ENCODE results near the gene OTUB2. TPM values are rescaled to one million over a fixed set of nuclear protein-coding genes. Genes with fewer than 3 reads are reported as not detected.

Gene OTUB2
- total RNA-seq, 3 donors from 2014 or later (not counting 1 experiment from before 2014, with no cell fraction given), result 0.09 to 0.13 TPM; not detected in 1

DNA sequence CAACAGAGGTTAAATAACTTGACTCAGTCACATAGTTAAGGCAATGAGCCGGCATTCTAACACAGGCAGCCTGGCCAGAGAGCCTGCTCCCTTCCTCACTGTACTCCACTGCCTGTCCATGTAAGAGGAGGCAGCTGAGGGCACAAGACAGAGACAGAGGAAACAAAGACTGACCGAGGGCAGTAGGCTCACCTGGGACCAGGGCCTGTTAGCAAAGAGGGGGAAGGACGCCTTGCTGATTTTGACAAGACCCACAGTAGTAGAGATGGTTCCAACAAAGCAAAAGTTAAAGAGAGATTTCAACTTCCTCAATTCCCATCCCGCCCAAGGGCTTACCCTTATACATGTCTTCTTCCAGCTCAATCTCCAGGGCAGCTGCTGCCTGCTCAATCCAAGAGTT lies 26.5 kb downstream of the OTUB2 start:
- WGBS (ENCODE audit: insufficient coverage), result 89% methylated on average over 4 of the region's 4 CpGs
- peak overlapping the region in 1 of 2 donors; percentile 43 for H3K27ac Mint-ChIP-seq
- Histone ChIP-seq H3K4me3 (ENCODE audit: low read length) (no peak overlapping the region), H3K9me3 (ENCODE audit: control insufficient read depth, insufficient read depth, low read length) (no peaks in the 10 kb centered on the region), H3K27me3 (ENCODE audit: control insufficient read depth, insufficient read depth, low read length) (no peaks in the 10 kb centered on the region), H3K4me1 (ENCODE audit: control insufficient read depth, insufficient read depth, low read length) (peaks cover 16% of the 10 kb centered on the region), H3K36me3 (ENCODE audit: control insufficient read depth, insufficient read depth, low read length) (peaks cover 89% of the 10 kb centered on the region), H3K27ac (ENCODE audit: low read length) (no peak overlapping the region)
- no peaks in the 10 kb centered on the region for H3K9me3 Mint-ChIP-seq
- peaks cover 37% of the 10 kb centered on the region in 2 donors for H3K4me1 Mint-ChIP-seq
- DNase-seq, result no peak
- intact Hi-C loops (cut with micrococcal nuclease), result no loop called here
- peaks cover 46% of the 10 kb centered on the region for H3K36me3 Mint-ChIP-seq
- TF ChIP-seq, protein P1, sequence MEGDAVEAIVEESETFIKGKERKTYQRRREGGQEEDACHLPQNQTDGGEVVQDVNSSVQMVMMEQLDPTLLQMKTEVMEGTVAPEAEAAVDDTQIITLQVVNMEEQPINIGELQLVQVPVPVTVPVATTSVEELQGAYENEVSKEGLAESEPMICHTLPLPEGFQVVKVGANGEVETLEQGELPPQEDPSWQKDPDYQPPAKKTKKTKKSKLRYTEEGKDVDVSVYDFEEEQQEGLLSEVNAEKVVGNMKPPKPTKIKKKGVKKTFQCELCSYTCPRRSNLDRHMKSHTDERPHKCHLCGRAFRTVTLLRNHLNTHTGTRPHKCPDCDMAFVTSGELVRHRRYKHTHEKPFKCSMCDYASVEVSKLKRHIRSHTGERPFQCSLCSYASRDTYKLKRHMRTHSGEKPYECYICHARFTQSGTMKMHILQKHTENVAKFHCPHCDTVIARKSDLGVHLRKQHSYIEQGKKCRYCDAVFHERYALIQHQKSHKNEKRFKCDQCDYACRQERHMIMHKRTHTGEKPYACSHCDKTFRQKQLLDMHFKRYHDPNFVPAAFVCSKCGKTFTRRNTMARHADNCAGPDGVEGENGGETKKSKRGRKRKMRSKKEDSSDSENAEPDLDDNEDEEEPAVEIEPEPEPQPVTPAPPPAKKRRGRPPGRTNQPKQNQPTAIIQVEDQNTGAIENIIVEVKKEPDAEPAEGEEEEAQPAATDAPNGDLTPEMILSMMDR (IDR thresholded peaks at IDR 0.05), result no peak
- no peak for ATAC-seq
- H3K4me3 Mint-ChIP-seq, result no peak overlapping the region
- H3K27me3 Mint-ChIP-seq (ENCODE audit: low read depth in 2 of 2), result no peaks in the 10 kb centered on the region

DNA sequence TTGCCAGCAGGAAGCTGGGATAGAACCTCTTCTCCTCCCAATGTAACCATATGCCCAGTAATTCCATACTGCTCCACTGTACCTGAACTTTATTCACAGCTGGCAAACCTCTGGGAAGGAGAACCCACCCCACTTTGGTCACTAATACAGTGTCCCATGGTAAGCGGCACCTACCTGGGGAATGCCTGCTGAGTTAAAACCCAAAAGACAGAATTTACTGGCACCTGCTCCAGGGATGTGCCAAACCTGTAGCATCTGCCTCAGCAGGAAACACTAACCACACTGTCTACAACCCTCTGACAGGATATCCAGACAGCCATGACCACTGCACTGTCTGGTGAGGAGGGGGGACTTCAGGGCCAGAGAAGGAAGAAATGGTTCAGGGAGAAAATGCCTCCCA lies 28.3 kb downstream of the OTUB2 start:
- no peak for DNase-seq
- H3K4me3 Mint-ChIP-seq, result no peak overlapping the region
- TF ChIP-seq, protein P1 (IDR thresholded peaks at IDR 0.05), result no peak
- Histone ChIP-seq H3K9me3 (ENCODE audit: control insufficient read depth, insufficient read depth, low read length) (no peaks in the 10 kb centered on the region), H3K4me3 (ENCODE audit: low read length) (no peak overlapping the region), H3K27ac (ENCODE audit: low read length) (no peak overlapping the region), H3K36me3 (ENCODE audit: control insufficient read depth, insufficient read depth, low read length) (peaks cover 83% of the 10 kb centered on the region), H3K4me1 (ENCODE audit: control insufficient read depth, insufficient read depth, low read length) (peaks cover 26% of the 10 kb centered on the region), H3K27me3 (ENCODE audit: control insufficient read depth, insufficient read depth, low read length) (no peaks in the 10 kb centered on the region)
- 100% methylated on average over 1 of the region's 1 CpG for WGBS (ENCODE audit: insufficient coverage)
- ATAC-seq, result peak in 1 of 3 donors; percentile 14
- H3K9me3 Mint-ChIP-seq, result no peaks in the 10 kb centered on the region
- H3K36me3 Mint-ChIP-seq, result peaks cover 40% of the 10 kb centered on the region
- H3K4me1 Mint-ChIP-seq, result peaks cover 51 to 53% of the 10 kb centered on the region in 2 donors
- intact Hi-C loops (cut with micrococcal nuclease), result no loop called here
- H3K27me3 Mint-ChIP-seq (ENCODE audit: low read depth in 2 of 2), result no peaks in the 10 kb centered on the region
- peak overlapping the region; percentile 6 to 82 for H3K27ac Mint-ChIP-seq

DNA sequence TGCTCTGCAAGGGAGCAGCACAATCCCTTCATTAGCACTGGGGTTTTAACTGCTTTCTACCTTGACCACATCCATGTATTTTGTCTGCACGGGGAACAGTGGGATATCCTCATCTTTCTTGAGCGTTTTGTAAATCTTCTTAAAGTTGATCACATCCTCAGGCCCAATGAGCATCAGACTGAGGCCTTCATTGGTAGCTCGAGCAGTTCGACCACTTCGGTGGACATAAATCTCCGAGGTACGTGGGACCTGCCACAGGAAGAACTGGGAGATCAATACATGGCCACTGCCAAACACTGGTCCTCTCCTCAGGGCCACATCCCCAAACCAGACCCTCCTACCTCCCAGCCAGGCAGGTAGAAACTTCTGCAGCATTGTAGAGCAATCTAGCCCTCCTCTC lies 28.8 kb downstream of the OTUB2 start:
- Histone ChIP-seq H3K9me3 (ENCODE audit: control insufficient read depth, insufficient read depth, low read length) (no peaks in the 10 kb centered on the region), H3K36me3 (ENCODE audit: control insufficient read depth, insufficient read depth, low read length) (peaks cover 82% of the 10 kb centered on the region), H3K4me3 (ENCODE audit: low read length) (no peak overlapping the region), H3K4me1 (ENCODE audit: control insufficient read depth, insufficient read depth, low read length) (peaks cover 26% of the 10 kb centered on the region), H3K27ac (ENCODE audit: low read length) (no peak overlapping the region), H3K27me3 (ENCODE audit: control insufficient read depth, insufficient read depth, low read length) (no peaks in the 10 kb centered on the region)
- Mint-ChIP-seq H3K27ac (peak overlapping the region in 1 of 2 donors; percentile 82), H3K4me1 (peaks cover 51 to 53% of the 10 kb centered on the region in 2 donors), H3K36me3 (peaks cover 39% of the 10 kb centered on the region), H3K9me3 (no peaks in the 10 kb centered on the region), H3K27me3 (ENCODE audit: low read depth in 2 of 2) (no peaks in the 10 kb centered on the region), H3K4me3 (no peak overlapping the region)
- no peak for ATAC-seq
- 97% methylated on average over 7 of the region's 7 CpGs for WGBS (ENCODE audit: insufficient coverage)
- intact Hi-C loops (cut with micrococcal nuclease), result no loop called here
- DNase-seq, result no peak
- TF ChIP-seq, protein P1 (IDR thresholded peaks at IDR 0.05), result no peak

All from natural killer cell (primary cell).